Parathyroid adenoma (tissue), 2 donors: ENCODE measurements around the gene PUS7L.

Experiments used
- H2AFZ ChIP-seq: fragments of 300-600 bp; sonication (generic); one replicate; pipeline ENCODE4 v1.7.0; 2017; ENCODE audit warnings: antibody characterized with exemption, mild to moderate bottlenecking
- H3K27ac ChIP-seq: fragments of 300-600 bp; sonication (generic); one replicate; pipeline ENCODE4 v1.7.0; 2017
- H3K27me3 ChIP-seq: fragments of 300-600 bp; sonication (generic); one replicate; pipeline ENCODE4 v1.7.0; 2017; ENCODE audit warnings: low read length; ENCODE audit not compliant: control insufficient read depth, insufficient read depth
- H3K36me3 ChIP-seq: fragments of 300-600 bp; sonication (generic); one replicate; pipeline ENCODE4 v1.7.0; 2017; ENCODE audit warnings: low read length; ENCODE audit not compliant: control insufficient read depth, insufficient read depth
- H3K4me1 ChIP-seq: fragments of 300-600 bp; sonication (generic); one replicate; pipeline ENCODE4 v1.7.0; 2017; ENCODE audit warnings: control low read depth
- H3K4me2 ChIP-seq: fragments of 300-600 bp; sonication (generic); one replicate; pipeline ENCODE4 v1.7.0; 2017; ENCODE audit warnings: low read length
- H3K4me3 ChIP-seq: fragments of 300-600 bp; sonication (generic); one replicate; pipeline ENCODE4 v1.7.0; 2017; ENCODE audit warnings: low read depth, low read length
- H3K79me2 ChIP-seq: fragments of 300-600 bp; sonication (generic); one replicate; pipeline ENCODE4 v1.7.0; 2017; ENCODE audit warnings: control low read depth
- H3K9ac ChIP-seq: fragments of 300-600 bp; sonication (generic); one replicate; pipeline ENCODE4 v1.7.0; 2017; ENCODE audit warnings: mild to moderate bottlenecking
- H3K9me3 ChIP-seq: fragments of 300-600 bp; sonication (generic); one replicate; pipeline ENCODE4 v1.7.0; 2017; ENCODE audit warnings: low read length; ENCODE audit not compliant: control insufficient read depth
- CTCF ChIP-seq: fragments of 300-600 bp; sonication (generic); IDR thresholded peaks from one replicate; pipeline ENCODE4 v1.7.0; 2017; ENCODE audit warnings: antibody characterized with exemption, mild to moderate bottlenecking
- donor health status: primary hyperparathyroidism.

The PUS7L gene

GRCh38 chr12:43737646-43738045, 20.9 kb downstream of the PUS7L start:
- Histone ChIP-seq H3K4me1 (no peaks in the 10 kb centered on the region), H2AFZ (no peak overlapping the region), H3K4me2 (no peak overlapping the region), H3K36me3 (no peaks in the 10 kb centered on the region), H3K27me3 (no peaks in the 10 kb centered on the region), H3K9ac (no peak overlapping the region), H3K79me2 (no peaks in the 10 kb centered on the region), H3K27ac (no peak overlapping the region), H3K4me3 (no peak overlapping the region), H3K9me3 (no peaks in the 10 kb centered on the region)
- no peak for TF ChIP-seq CTCF

- Histone ChIP-seq H3K36me3 (no peaks in the 10 kb centered on the region), H3K27ac (no peak overlapping the region)
Measured at GRCh38 chr12:43736927-43737440, 21.6 kb downstream of the PUS7L start.

DNA sequence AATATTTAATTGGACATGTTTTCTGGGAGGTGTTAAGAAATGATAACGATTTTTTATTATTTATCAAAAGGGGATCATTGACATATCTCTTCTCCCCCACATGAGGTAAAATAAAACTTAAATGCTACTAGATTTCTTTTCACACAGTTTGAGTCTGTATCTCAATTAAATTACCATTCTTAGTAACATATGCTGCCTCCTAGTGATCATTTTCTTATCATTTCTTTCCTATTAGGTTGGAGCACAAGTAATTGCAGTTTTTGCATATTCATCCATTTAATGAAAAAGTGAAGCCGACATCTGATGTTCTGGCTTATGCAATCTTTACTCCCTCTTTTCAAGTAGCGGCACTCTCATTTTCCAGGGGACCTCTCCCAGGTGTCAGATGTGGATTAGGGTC, 24.9 kb downstream of the PUS7L start:
- H3K27me3 ChIP-seq = no peaks in the 10 kb centered on the region
- no peak overlapping the region for H3K27ac ChIP-seq
- no peaks in the 10 kb centered on the region for H3K4me1 ChIP-seq
- H3K79me2 ChIP-seq = no peaks in the 10 kb centered on the region
- H3K4me2 ChIP-seq = no peak overlapping the region
- H3K36me3 ChIP-seq = no peaks in the 10 kb centered on the region
- H3K9me3 ChIP-seq = no peaks in the 10 kb centered on the region
- no peak overlapping the region for H3K4me3 ChIP-seq
- no peak for TF ChIP-seq CTCF
- no peak overlapping the region for H3K9ac ChIP-seq
- H2AFZ ChIP-seq = no peak overlapping the region

More at GRCh38 chr12:43736927-43737440, 21.6 kb downstream of the PUS7L start:
- Histone ChIP-seq H3K4me2 (no peak overlapping the region), H3K4me3 (no peak overlapping the region), H3K27me3 (no peaks in the 10 kb centered on the region), H3K9me3 (no peaks in the 10 kb centered on the region), H3K9ac (no peak overlapping the region), H3K79me2 (no peaks in the 10 kb centered on the region), H3K4me1 (no peaks in the 10 kb centered on the region), H2AFZ (no peak overlapping the region)
- no peak for TF ChIP-seq CTCF

GRCh38 chr12:43730283-43730682, 28.3 kb downstream of the PUS7L start:
- H3K4me2 ChIP-seq = no peak overlapping the region
- no peaks in the 10 kb centered on the region for H3K27me3 ChIP-seq
- no peak overlapping the region for H3K9ac ChIP-seq
- no peak overlapping the region for H2AFZ ChIP-seq
- no peaks in the 10 kb centered on the region for H3K4me1 ChIP-seq
- H3K36me3 ChIP-seq = no peaks in the 10 kb centered on the region
- H3K79me2 ChIP-seq = no peaks in the 10 kb centered on the region
- no peak for TF ChIP-seq CTCF
- H3K4me3 ChIP-seq = no peak overlapping the region
- no peaks in the 10 kb centered on the region for H3K9me3 ChIP-seq
- no peak overlapping the region for H3K27ac ChIP-seq

GRCh38 chr12:43728698-43729097, 29.9 kb downstream of the PUS7L start:
- Histone ChIP-seq H3K27ac (no peak overlapping the region), H3K27me3 (no peaks in the 10 kb centered on the region), H3K4me3 (no peak overlapping the region), H3K9ac (no peak overlapping the region), H3K9me3 (no peaks in the 10 kb centered on the region), H2AFZ (no peak overlapping the region), H3K4me1 (no peaks in the 10 kb centered on the region), H3K79me2 (no peaks in the 10 kb centered on the region), H3K36me3 (no peaks in the 10 kb centered on the region), H3K4me2 (no peak overlapping the region)
- TF ChIP-seq CTCF = no peak
